Colon (tissue), 2 donors: ENCODE data around the gene NEDD4.
"Not testable (repeated sequence)": the region's sequence is repeated elsewhere in the genome, so short reads cannot be mapped to it uniquely, and the experiment has no call there.

ENCODE experiments used
- FAIRE-seq: peaks from 2 replicates; lab custom pipeline; 2012; peaks lifted over from hg19 to GRCh38; lab: Jason Lieb, UNC
- donor health status: control.
- donor health status: control.

Gene NEDD4

DNA sequence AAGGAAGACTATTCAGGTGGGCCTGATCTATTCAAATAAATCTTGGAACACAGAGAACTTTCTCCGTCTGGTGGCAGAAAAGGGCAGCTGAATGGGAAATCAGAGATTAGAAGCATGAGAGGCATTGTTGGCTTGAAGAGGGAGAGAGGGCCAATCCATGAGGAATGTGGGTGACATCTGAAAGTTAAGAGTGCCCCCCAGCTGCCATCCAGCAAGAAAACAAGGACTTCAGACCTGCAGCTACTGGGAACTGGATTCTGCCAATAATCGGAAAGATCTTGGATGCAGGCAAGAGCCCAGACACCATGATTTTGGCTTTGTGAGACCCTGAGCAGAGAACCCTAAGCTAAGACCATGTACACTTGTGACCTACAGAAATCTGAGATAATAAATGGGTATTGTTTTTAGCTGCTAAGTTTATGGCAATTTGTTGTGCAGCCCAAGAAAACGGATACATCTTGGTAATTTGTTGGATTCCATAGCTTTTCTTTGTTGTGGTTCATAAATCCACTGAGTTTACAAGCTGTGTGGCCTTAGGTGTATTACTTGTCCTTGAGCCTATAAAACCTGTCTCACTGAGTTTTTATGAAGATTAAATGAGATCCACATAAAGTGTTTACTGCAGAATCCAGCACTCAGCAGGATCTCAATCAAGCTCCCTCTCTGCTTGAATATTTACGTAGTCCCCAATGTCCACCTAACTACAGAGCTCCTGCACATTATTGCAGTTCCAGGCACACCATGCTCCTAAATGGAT, 168.4 kb downstream of the NEDD4 start:
- FAIRE-seq = no peak

- FAIRE-seq = no peak
Measured at GRCh38 chr15:55823699-55824340, 169.6 kb downstream of the NEDD4 start.

- no peak for FAIRE-seq
Measured at GRCh38 chr15:55823191-55823670, 170.2 kb downstream of the NEDD4 start.

DNA sequence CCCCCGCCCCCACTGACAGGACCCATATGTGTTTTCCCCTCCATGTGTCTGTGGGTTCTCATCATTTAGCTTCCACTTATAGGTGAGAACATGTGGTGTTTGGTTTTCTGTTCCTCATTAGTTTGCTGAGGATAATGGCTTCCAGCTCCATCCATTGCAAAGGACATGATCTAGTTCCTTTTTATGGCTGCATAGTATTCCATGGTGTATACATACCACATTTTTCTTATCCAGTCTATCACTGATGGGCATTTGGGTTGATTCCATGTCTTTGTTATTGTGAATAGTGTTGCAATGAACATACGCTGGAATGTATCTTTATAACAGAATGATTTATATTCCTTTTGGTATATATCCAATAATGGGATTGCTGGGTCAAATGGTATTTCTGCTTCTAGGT, 171.7 kb downstream of the NEDD4 start:
- not testable (repeated sequence) for FAIRE-seq

GRCh38 chr15:55820043-55820442, 173.4 kb downstream of the NEDD4 start:
- no peak for FAIRE-seq

GRCh38 chr15:55819397-55820034, 173.9 kb downstream of the NEDD4 start:
- no peak for FAIRE-seq

DNA sequence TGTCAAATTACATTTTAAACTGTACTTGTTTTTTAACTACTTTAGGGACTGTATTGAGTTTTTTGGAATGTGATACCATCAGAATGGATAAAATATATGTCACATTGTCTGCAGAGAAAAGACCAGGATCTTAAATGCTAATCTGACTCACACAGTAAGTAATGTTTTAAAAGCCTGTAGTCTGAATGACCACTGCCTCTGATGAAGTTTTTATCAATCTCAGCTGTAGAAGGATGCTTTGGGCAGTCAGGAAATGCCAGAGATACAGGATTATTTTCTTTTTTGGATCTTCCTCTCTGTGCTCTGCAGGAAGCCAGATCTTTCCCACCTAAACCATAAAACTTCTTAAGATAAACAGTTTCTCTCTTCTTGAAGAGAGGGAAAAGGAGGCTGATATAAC, 177.4 kb downstream of the NEDD4 start:
- FAIRE-seq = no peak

DNA sequence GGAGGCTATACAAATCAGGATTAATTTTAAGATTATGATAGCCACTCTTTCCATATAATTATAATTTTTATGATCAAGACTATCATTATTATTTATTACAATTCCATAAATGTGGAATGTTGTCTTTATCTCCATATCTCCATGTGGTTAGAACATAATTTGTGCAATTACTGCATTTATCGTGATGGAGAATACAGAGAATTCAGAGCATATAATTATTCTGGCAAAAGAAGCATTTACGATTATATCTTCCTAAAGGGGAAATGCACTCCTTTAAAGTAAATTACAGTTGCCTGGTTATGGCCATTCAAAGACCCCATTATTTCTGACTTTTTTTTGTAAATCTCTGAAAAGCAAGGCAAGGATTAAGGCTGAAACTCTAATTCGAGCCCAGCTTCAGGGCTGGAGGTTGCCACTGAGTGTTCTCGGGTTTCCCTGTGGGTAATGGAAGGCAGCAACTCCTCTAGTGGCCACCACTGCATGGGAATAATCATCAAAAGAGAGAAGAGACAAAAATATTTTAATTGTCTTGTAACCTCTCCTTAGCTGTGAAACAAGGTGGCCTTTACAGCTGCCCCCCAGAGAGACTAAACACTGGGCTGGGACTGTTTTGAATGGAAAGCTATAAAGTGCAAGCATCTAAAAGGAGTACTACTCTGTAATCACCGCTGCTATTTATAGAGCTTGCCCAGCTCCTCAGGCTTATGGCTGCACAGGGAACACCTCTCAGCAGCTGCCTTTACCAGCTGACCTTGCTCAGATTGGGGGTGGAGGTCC, 190.6 kb downstream of the NEDD4 start:
- no peak for FAIRE-seq

DNA sequence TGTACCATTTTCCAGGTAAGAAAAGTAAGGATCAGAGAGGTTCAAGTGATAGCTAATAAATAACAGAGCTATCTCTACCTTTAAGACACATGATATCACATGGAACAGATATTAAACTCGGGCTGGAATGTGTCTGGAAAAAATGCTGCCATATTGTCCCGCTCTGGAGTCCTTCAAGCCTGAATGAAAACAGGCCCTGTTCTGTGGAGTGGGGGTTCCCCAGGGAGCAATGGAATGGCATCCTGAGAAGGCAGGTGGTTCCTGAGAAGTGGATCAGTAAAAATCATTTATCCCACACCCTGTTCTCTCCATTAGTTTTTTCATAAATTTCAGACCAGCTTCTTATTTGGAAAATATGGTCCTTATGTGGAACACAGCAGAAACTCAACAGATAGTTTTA, 193.2 kb downstream of the NEDD4 start:
- no peak for FAIRE-seq

DNA sequence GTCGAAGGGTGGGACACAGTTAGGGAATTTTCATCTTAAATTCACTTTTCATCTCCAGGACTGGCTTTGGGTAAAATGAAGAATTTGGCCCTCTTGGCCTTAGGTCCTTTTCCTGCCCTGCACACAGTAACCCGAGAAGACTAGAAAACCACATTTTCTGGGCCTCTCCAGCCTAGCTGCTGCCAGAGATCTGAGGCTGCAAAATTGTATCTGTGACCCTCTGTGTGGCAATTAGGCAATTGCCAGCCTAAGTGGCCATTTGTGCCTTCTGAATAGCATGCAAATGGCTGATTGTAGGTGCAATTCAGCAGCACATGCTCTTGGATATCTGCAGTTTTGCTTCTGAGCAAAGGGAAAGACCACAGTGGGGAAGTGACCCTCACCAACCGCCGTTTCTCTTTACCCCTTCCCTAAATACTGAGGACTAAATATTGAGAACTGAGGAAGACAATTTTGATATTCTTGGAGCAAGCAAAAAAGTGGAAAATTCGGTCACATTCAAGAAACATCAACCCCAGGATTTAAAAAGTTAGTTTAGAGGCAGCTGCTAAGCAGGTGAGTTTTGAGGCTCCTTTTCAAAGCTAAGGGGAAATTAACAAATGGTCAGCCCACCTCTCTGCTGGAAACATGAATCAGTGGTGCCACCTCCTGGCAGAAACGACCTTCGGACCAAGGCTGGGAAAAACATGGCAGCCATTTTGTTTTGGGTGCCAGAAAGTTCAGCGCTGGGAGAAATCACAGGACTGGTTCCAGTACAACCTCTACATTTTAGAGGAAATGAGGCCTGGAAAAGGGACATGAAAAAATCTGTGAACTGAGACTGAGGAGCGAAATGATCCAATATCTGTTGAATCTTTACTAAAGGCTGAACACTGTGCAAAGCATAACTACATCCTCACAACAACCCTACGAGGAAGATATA, 193.9 kb downstream of the NEDD4 start:
- FAIRE-seq = no peak

DNA sequence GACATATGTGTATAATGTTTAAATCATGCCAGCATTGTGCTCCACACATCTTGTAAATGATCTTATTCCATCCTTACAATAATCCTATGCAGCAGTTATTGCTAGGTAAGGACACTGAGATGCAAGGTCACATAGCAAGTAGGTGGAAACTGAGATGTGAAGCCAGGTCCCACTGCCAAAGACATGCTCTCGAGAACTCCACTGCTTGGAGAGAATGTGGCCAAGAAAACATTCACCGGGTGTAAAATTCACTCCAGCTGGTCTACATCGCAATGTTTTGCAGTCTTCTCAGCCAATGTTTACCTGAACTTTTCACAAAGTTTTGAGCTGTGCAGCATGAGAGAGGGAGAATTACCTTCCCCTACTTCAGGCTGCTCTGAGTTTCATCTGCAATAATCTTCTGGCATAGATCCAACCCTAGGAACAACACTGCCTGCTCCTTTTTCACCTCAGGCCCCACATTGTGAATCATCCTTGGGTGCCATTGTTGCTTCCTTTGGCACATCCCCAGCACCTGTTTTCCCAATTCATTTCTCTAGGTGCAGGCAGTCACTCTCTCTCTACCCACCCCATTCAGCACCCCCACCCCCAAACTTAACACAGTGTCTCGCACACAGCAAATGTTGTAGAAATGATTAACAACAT, 197.0 kb downstream of the NEDD4 start:
- no peak for FAIRE-seq

DNA sequence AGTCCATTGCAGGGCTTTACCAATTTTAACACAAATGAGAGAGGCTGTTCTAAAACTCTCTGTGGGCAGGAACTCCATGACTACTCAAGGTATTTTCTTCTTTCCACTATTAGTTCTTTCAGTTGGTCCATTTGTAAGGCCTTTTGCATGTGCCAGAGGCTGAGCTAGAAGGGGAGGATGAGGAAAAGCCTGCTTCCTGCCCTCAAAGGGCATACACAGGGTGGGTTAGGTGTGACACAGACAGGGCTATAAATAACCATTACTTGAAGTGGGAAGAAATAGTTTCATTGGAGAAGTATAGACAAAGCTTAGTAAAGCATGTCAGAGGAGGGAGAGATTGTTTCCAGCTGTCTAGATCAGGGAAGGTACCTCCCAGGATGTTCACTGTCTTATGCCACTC, 198.4 kb downstream of the NEDD4 start:
- FAIRE-seq = no peak

GRCh38 chr15:55791551-55792400, 201.6 kb downstream of the NEDD4 start:
- no peak for FAIRE-seq

- FAIRE-seq = no peak
Measured at GRCh38 chr15:55789066-55789660, 204.2 kb downstream of the NEDD4 start.

DNA sequence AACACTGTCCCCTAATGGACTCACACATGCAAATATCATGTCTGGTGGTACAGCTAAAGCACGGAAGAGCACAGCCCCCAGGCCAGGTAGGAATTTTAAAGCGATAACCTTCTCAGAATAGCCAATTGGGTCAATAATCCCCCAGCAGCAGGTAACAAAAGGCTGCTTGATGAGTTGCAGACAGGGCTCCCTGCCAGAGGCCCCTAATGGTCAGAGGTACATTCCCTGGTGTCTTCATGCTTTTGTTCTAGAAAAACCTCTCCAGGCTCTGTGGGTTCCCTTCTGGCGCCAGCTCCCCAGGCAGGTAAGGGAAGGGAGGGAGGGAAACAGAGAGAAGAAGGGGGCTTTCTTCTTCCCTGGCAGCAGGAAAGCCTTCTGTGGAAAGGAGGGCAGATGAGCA, 207.1 kb downstream of the NEDD4 start:
- no peak for FAIRE-seq

DNA sequence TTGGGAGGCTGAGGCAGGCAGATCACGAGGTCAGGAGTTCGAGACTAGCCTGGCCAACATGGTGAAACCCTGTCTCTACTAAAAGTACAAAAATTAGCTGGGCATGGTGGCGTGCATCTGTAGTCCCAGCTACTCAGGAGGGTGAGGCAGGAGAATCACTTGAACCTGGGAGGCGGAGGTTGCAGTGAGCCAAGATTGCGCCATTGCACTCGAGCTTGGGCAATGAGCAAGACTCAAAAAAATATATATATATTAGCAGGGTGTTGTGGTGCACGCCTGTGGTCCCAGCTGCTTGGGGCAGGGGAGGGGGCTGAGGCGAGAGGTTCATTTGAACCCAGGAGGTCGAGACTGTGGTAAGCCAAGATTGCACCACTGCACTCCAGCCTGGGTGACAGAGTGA, 207.8 kb downstream of the NEDD4 start:
- FAIRE-seq = not testable (repeated sequence)

DNA sequence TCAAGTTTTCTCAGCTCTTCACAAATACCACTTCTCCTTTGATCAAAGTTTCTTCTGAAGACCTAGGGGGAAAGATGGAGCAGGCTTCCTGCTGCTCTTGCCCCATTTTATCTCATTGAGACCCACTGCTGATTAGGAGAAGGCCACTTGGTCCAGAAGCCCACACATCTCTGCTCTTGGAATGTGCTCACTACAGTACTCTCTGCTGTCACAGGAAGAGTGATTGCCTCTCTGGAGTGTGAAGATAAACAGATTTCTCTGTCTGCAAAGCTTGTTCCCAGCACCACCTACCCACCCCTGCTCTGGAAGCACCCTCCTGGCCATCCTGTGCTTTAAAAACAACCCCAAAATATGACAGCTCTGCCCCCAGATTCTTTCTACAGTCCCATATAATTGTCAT, 209.1 kb downstream of the NEDD4 start:
- no peak for FAIRE-seq

DNA sequence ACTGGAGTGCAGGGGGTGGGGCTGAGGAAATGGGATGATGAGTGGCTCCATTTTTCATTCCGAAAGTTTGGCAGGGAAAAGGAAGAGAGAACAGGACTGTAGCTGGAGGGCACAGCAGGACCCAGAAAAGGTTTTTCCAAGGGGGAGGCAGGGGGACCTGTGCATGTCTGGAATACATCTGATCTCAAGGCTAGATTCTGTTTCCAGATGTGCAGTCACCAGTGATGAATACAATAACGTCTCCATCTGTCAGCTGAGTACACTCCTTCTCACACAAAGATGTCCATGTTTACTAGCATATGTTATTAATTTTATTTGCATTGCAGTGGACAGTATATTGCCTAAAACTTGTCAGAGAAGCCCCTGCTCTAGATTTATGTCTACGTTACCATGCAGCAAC, 210.5 kb downstream of the NEDD4 start:
- FAIRE-seq = no peak

- FAIRE-seq = no peak
Measured at GRCh38 chr15:55780292-55780691, 213.1 kb downstream of the NEDD4 start.

DNA sequence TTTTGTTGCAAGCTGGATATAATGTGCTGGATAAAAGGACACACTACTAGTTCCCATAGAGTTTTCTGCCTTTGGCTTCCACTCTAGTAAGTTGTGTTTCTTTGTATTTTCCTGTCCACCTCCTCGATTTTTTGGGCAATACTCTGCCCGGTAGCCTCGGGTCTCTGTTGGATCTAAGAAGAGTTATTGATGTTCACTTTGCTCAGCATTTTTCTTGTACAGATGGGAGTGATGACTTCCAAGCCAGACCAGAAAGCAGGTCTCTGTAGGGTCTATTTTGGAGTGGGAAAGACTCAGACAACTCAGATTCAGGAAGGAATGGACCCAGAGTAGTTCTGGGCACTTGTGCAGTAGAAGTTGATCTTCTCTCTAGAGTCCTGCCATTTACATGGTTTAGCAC, 214.5 kb downstream of the NEDD4 start:
- no peak for FAIRE-seq
